DND-41 (cell line): ENCODE results near the gene EFR3B.
"Not testable (repeated sequence)": the region's sequence is repeated elsewhere in the genome, so short reads cannot be mapped to it uniquely, and the experiment has no call there.

Experiments used
- ATAC-seq: fragments of 200-7000 bp; cut with Tn5 transposase; 3 replicates; pipeline ENCODE4 v1.9.1; 2021; ENCODE audit warnings: low read depth; ENCODE audit not compliant: insufficient read depth
- DNase-seq: peaks from one replicate; pipeline ENCODE4 v3.0.0-alpha.2; 2020
- H2AFZ ChIP-seq: 2 replicates; pipeline ENCODE4 v1.6.0; 2012; ENCODE audit warnings: low read depth, low read length
- H3K27ac ChIP-seq: 2 replicates; pipeline ENCODE4 v1.5.1; 2012; ENCODE audit warnings: low read length, inconsistent platforms
- H3K27me3 ChIP-seq: fragments of 200-600 bp; sonication (generic); 2 replicates; pipeline ENCODE4 v1.6.0; 2012; ENCODE audit warnings: low read length, mild to moderate bottlenecking, inconsistent platforms; ENCODE audit not compliant: insufficient read depth, poor library complexity
- H3K36me3 ChIP-seq: 2 replicates; pipeline ENCODE4 v1.5.1; 2012; ENCODE audit warnings: low read length, inconsistent platforms; ENCODE audit not compliant: insufficient read depth
- H3K4me1 ChIP-seq: 2 replicates; pipeline ENCODE4 v1.5.1; 2012; ENCODE audit warnings: mild to moderate bottlenecking, low read length; ENCODE audit not compliant: insufficient read depth
- H3K4me2 ChIP-seq: 2 replicates; pipeline ENCODE4 v1.6.0; 2012; ENCODE audit warnings: mild to moderate bottlenecking, moderate library complexity, low read length, inconsistent platforms; ENCODE audit not compliant: insufficient read depth
- H3K4me3 ChIP-seq, 2 experiments: fragments of 200-600 bp in 1 of 2; shearing (Covaris generic) in 1 of 2; 2 replicates each; pipeline ENCODE4 v1.5.1; 2012 to 2016; ENCODE audit warnings: inconsistent platforms in 2 of 2, low read length in 2 of 2, mild to moderate bottlenecking in 2 of 2, low read depth in 1 of 2, moderate library complexity in 1 of 2
- H3K79me2 ChIP-seq: 2 replicates; pipeline ENCODE4 v1.6.0; 2012; ENCODE audit warnings: low read length, inconsistent platforms; ENCODE audit not compliant: insufficient read depth
- H3K9ac ChIP-seq: 2 replicates; pipeline ENCODE4 v1.6.0; 2012; ENCODE audit warnings: low read depth, mild to moderate bottlenecking, inconsistent platforms, low read length, moderate library complexity
- H3K9me3 ChIP-seq: 2 replicates; pipeline ENCODE4 v1.5.1; 2012; ENCODE audit warnings: low read length, moderate library complexity, mild to moderate bottlenecking, inconsistent platforms; ENCODE audit not compliant: insufficient read depth, severe bottlenecking
- H4K20me1 ChIP-seq: 2 replicates; pipeline ENCODE4 v1.6.0; 2012; ENCODE audit warnings: low read length; ENCODE audit not compliant: insufficient read depth
- CTCF ChIP-seq: IDR thresholded peaks from 2 replicates; pipeline ENCODE4 v1.5.1; 2012; ENCODE audit warnings: borderline replicate concordance, low read length, moderate library complexity, mild to moderate bottlenecking; ENCODE audit not compliant: poor library complexity, severe bottlenecking; ENCODE audit errors: extremely low read depth
- EZH2 ChIP-seq: IDR thresholded peaks from 3 replicates; pipeline ENCODE4 v1.6.1; 2012; ENCODE audit warnings: borderline replicate concordance, low read depth, mild to moderate bottlenecking, moderate library complexity, low read length, inconsistent platforms; ENCODE audit not compliant: severe bottlenecking

The EFR3B gene

DNA sequence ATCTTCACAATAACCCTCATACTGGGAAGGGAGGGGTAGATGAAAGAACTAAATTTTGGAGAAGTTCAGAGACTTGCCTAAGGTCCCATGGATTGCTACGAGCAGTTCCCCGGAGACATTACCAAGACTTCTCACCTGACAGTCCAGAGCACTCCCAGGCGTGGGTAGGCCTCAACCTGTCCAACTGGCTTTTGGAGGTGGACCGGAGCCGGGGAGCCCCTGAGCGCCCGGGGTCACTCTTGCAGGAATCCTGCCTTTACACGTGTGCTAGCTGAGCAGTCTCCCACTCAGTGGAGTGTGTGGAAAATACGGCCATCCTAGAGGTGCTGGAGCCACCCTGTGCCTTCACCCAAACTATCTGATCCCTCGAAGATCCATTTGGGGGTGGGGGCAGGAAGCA lies 118.5 kb downstream of the EFR3B start:
- no peaks in the 10 kb centered on the region for H3K36me3 ChIP-seq
- no peak overlapping the region for H3K4me3 ChIP-seq
- DNase-seq (no peak), ATAC-seq (no peak)
- no peak for TF ChIP-seq CTCF
- TF ChIP-seq EZH2 = no peak
- no peaks in the 10 kb centered on the region for H4K20me1 ChIP-seq
- H3K27me3 ChIP-seq = peaks cover 11% of the 10 kb centered on the region
- H3K4me2 ChIP-seq = no peak overlapping the region
- H3K9ac ChIP-seq = no peak overlapping the region
- H3K79me2 ChIP-seq = no peaks in the 10 kb centered on the region
- H3K27ac ChIP-seq = no peak overlapping the region
- no peak overlapping the region for H2AFZ ChIP-seq
- no peaks in the 10 kb centered on the region for H3K9me3 ChIP-seq
- H3K4me1 ChIP-seq = no peaks in the 10 kb centered on the region

GRCh38 chr2:25161055-25161781 lies 119.3 kb downstream of the EFR3B start:
- Histone ChIP-seq H3K9ac (no peak overlapping the region), H3K36me3 (no peaks in the 10 kb centered on the region), H3K4me3 (no peak overlapping the region), H3K4me1 (no peaks in the 10 kb centered on the region), H4K20me1 (no peaks in the 10 kb centered on the region), H2AFZ (no peak overlapping the region), H3K27ac (no peak overlapping the region), H3K9me3 (no peaks in the 10 kb centered on the region), H3K79me2 (no peaks in the 10 kb centered on the region), H3K4me2 (no peak overlapping the region), H3K27me3 (peaks cover 15% of the 10 kb centered on the region)
- DNase-seq (no peak), ATAC-seq (no peak)
- TF ChIP-seq CTCF = no peak
- TF ChIP-seq EZH2 = no peak

- H3K27me3 ChIP-seq = peaks cover 16% of the 10 kb centered on the region
- not testable (repeated sequence) for H4K20me1 ChIP-seq, H3K27ac ChIP-seq, H3K4me1 ChIP-seq, ATAC-seq, H3K79me2 ChIP-seq, H3K36me3 ChIP-seq, H2AFZ ChIP-seq, H3K4me2 ChIP-seq, H3K9ac ChIP-seq, H3K4me3 ChIP-seq, DNase-seq, H3K9me3 ChIP-seq
These were observed 120.2 kb downstream of the EFR3B start for GRCh38 chr2:25162061-25162460.

DNA sequence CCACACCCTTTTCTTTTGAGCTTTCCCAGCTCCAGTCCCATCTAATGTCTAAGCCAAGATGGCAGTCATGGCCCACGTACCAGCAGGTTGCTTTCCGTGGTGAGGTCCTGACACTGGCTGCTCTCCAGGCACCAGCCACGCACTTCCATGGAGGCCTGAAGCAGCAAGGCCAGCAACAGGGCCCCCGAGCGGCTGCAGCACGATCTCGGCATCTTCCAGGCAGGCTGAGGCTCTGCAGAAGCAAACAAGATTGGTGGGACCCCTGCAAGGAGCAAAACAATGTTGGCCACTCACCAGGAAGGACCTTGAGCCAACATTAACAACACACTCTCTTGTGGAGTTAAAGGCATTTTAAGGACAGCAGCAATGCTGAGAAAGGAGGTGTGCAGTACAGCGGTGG lies 122.7 kb downstream of the EFR3B start:
- peaks cover 15% of the 10 kb centered on the region for H3K27me3 ChIP-seq
- no peak overlapping the region for H3K9ac ChIP-seq
- TF ChIP-seq EZH2 (no peak), CTCF (no peak)
- H3K36me3 ChIP-seq = no peaks in the 10 kb centered on the region
- H3K4me1 ChIP-seq = no peaks in the 10 kb centered on the region
- H3K4me3 ChIP-seq = no peak overlapping the region
- DNase-seq (no peak), ATAC-seq (no peak)
- H3K9me3 ChIP-seq = no peaks in the 10 kb centered on the region
- no peak overlapping the region for H3K27ac ChIP-seq
- no peaks in the 10 kb centered on the region for H3K79me2 ChIP-seq
- no peak overlapping the region for H3K4me2 ChIP-seq
- H4K20me1 ChIP-seq = no peaks in the 10 kb centered on the region
- H2AFZ ChIP-seq = no peak overlapping the region
